Measurements from ENCODE around the gene CHST11.

CHST11 gene

DNA sequence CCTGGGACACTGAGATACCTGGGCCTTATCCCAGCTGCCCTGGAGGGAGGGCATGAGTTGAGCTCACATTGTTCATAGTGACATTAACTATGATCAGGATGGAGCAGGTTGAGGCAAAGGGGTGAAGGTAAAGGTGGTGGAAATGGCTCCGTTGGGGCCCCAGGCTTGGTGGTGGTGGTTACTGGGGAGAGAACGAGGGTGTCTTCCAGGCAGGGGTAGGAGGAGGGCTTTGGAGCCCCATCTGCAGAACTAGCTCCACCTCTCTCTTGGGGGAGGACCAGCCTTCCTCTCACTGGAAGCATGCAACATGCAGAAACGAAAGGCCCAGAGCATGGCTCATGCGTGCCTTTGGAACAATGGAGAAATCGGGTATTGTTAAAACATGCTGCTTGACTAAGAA, 284.3 kb downstream of the CHST11 start:
- H3K27me3 ChIP-seq (ENCODE audit: control insufficient read depth, low read length), result peaks cover 4% of the 10 kb centered on the region; the same call in 1 of the 2 replicates
- no peak overlapping the region for H3K4me3 ChIP-seq (ENCODE audit: low read length)
- peak overlapping the region; percentile 30 for H3K4me2 ChIP-seq (ENCODE audit: low read length)
- H3F3A ChIP-seq (ENCODE audit: control insufficient read depth, insufficient read depth), result no peaks in the 10 kb centered on the region
- H3K79me2 ChIP-seq (ENCODE audit: control insufficient read depth, low read length), result no peaks in the 10 kb centered on the region
- peaks cover 32% of the 10 kb centered on the region for H3K4me1 ChIP-seq (ENCODE audit: control insufficient read depth, low read length)
- TF ChIP-seq EZH2phosphoT487 (IDR thresholded peaks at IDR 0.05; ENCODE audit: borderline replicate concordance, low read length), result no peak
- TF ChIP-seq, protein P1, sequence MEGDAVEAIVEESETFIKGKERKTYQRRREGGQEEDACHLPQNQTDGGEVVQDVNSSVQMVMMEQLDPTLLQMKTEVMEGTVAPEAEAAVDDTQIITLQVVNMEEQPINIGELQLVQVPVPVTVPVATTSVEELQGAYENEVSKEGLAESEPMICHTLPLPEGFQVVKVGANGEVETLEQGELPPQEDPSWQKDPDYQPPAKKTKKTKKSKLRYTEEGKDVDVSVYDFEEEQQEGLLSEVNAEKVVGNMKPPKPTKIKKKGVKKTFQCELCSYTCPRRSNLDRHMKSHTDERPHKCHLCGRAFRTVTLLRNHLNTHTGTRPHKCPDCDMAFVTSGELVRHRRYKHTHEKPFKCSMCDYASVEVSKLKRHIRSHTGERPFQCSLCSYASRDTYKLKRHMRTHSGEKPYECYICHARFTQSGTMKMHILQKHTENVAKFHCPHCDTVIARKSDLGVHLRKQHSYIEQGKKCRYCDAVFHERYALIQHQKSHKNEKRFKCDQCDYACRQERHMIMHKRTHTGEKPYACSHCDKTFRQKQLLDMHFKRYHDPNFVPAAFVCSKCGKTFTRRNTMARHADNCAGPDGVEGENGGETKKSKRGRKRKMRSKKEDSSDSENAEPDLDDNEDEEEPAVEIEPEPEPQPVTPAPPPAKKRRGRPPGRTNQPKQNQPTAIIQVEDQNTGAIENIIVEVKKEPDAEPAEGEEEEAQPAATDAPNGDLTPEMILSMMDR (IDR thresholded peaks at IDR 0.05; ENCODE audit: low read depth, low read length, poor library complexity, severe bottlenecking), result no peak
- H3K9me2 ChIP-seq (replicated peaks; ENCODE audit: control insufficient read depth, low read length), result no peaks in the 10 kb centered on the region
- H3K27ac ChIP-seq (ENCODE audit: low read depth, low read length), result no peak overlapping the region
- no peaks in the 10 kb centered on the region for H3K36me3 ChIP-seq (ENCODE audit: control insufficient read depth, low read length)
- H3K9me3 ChIP-seq (ENCODE audit: control insufficient read depth, insufficient read depth, low read length), result no peaks in the 10 kb centered on the region
- H4K20me1 ChIP-seq (ENCODE audit: control insufficient read depth, insufficient read depth, low read depth, low read length), result no peaks in the 10 kb centered on the region

DNA sequence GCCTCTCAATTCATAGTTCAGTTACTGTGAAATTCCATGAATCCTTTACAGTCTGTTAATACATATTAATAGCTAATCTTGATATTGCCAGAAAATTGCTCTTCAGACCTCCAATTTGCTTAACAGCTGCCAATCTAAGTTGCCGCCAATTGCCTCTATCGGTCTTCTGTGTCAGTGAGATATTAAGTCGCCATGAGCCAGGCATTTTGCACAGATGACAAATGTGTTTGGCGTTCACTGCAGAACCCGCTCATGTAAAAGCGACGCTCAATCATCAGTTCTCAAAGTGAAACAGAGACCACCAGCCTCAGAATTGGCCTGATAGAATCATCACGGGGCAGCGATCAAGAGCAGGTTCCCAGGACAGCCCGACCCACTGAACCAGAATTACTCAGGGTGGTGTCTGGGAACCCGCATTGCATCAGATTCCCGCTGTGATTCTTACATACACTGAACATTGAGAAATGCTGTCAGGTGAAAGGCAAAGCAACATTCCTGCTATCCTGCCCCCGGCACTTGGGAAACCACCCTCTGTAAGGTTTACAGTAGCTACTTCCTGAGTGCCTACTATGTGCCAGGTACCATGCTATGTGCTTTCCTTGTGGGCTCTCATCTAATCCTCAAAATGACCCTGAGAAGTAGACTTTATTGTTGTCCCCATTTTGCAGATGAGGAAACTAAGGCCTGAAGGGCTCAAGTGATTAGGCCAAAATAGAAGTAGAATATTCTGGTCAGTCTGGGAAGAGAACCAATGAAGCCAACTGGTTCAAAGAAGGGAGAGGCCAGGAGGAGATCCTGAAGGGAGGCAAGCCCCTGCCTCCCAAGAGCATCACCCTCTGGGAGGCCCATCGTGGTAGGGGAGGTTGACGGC, 285.0 kb downstream of the CHST11 start:
- peaks cover 10% of the 10 kb centered on the region; the same call in 1 of the 2 replicates for H3K27me3 ChIP-seq (ENCODE audit: control insufficient read depth, low read length)
- no peak overlapping the region for H3K27ac ChIP-seq (ENCODE audit: low read depth, low read length)
- H3K4me3 ChIP-seq (ENCODE audit: low read length), result no peak overlapping the region
- no peaks in the 10 kb centered on the region for H3F3A ChIP-seq (ENCODE audit: control insufficient read depth, insufficient read depth)
- no peaks in the 10 kb centered on the region for H3K36me3 ChIP-seq (ENCODE audit: control insufficient read depth, low read length)
- no peaks in the 10 kb centered on the region for H3K9me2 ChIP-seq (replicated peaks; ENCODE audit: control insufficient read depth, low read length)
- no peaks in the 10 kb centered on the region for H3K79me2 ChIP-seq (ENCODE audit: control insufficient read depth, low read length)
- TF ChIP-seq, protein P1 (IDR thresholded peaks at IDR 0.05; ENCODE audit: low read depth, low read length, poor library complexity, severe bottlenecking), result no peak
- TF ChIP-seq EZH2phosphoT487 (IDR thresholded peaks at IDR 0.05; ENCODE audit: borderline replicate concordance, low read length), result no peak
- H4K20me1 ChIP-seq (ENCODE audit: control insufficient read depth, insufficient read depth, low read depth, low read length), result no peaks in the 10 kb centered on the region; the same call in 1 of the 2 replicates
- peaks cover 32% of the 10 kb centered on the region for H3K4me1 ChIP-seq (ENCODE audit: control insufficient read depth, low read length)
- H3K4me2 ChIP-seq (ENCODE audit: low read length), result no peak overlapping the region
- H3K9me3 ChIP-seq (ENCODE audit: control insufficient read depth, insufficient read depth, low read length), result no peaks in the 10 kb centered on the region

DNA sequence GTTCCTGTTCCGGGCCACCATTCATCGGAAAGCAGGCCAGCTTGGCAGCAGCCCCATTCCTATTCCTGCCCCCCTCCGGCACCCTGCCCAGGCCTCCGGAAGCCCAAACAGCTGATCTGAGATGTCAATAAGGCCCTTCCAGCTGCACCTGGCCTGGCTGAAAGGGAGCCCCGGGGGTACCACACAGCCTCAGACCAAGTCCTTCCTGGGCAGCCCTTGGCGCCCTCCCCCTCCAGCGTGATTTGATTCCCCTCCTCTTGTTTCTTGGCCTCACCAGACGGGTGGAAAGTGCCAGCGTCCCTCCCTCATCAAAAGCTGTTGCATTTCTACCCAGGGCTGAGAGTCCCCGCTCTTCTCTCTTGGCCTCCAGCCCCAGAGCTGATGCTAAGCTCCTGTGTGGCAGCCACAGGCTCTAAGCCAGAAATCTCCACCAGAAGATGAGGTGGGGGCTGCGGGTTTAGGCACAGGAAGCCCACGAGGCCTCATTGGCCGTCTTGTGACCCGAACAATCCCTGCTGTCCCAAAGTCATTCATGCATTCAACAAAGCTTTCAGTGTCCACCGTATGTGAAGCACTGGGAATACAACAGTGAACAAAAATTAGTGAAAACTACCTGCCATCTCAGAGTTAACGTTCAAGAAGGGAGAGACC, 285.9 kb downstream of the CHST11 start:
- H3K9me2 ChIP-seq (replicated peaks; ENCODE audit: control insufficient read depth, low read length), result no peaks in the 10 kb centered on the region
- no peaks in the 10 kb centered on the region for H3K36me3 ChIP-seq (ENCODE audit: control insufficient read depth, low read length)
- H3K4me3 ChIP-seq (ENCODE audit: low read length), result no peak overlapping the region
- H4K20me1 ChIP-seq (ENCODE audit: control insufficient read depth, insufficient read depth, low read depth, low read length), result peaks cover 3% of the 10 kb centered on the region; the same call in 1 of the 2 replicates
- peaks cover 15% of the 10 kb centered on the region; the same call in 1 of the 2 replicates for H3K27me3 ChIP-seq (ENCODE audit: control insufficient read depth, low read length)
- no peak overlapping the region for H3K4me2 ChIP-seq (ENCODE audit: low read length)
- H3K27ac ChIP-seq (ENCODE audit: low read depth, low read length), result no peak overlapping the region
- TF ChIP-seq EZH2phosphoT487 (IDR thresholded peaks at IDR 0.05; ENCODE audit: borderline replicate concordance, low read length), result no peak
- TF ChIP-seq, protein P1 (IDR thresholded peaks at IDR 0.05; ENCODE audit: low read depth, low read length, poor library complexity, severe bottlenecking), result no peak
- no peaks in the 10 kb centered on the region for H3F3A ChIP-seq (ENCODE audit: control insufficient read depth, insufficient read depth)
- H3K9me3 ChIP-seq (ENCODE audit: control insufficient read depth, insufficient read depth, low read length), result no peaks in the 10 kb centered on the region
- H3K4me1 ChIP-seq (ENCODE audit: control insufficient read depth, low read length), result peaks cover 32% of the 10 kb centered on the region
- no peaks in the 10 kb centered on the region for H3K79me2 ChIP-seq (ENCODE audit: control insufficient read depth, low read length)

Data from DOHH2 (cell line).